Measurements from ENCODE around the gene ITPKB.
"Not testable (repeated sequence)": the region's sequence is repeated elsewhere in the genome, so short reads cannot be mapped to it uniquely, and the experiment has no call there.

The ITPKB gene

GRCh38 chr1:226600254-226600653 lies 138.8 kb downstream of the ITPKB start:
- DNase-seq, result no peak
- H3K9ac ChIP-seq (ENCODE audit: low read length), result no peak overlapping the region
- no peaks in the 10 kb centered on the region for H3K36me3 ChIP-seq (replicated peaks; ENCODE audit: insufficient read depth, low read length)
- no peak overlapping the region for H3K4me3 ChIP-seq (ENCODE audit: low read length)
- no peak overlapping the region for H2AFZ ChIP-seq (ENCODE audit: low read length)
- TF ChIP-seq EZH2 (optimal IDR thresholded peaks at IDR 0.05; ENCODE audit: low read depth, low read length), result no peak
- no peak for TF ChIP-seq CTCF (IDR thresholded peaks at IDR 0.05; ENCODE audit: low read length)
- no peaks in the 10 kb centered on the region for H3K9me2 ChIP-seq (replicated peaks; ENCODE audit: insufficient read depth, low read length)
- H3F3A ChIP-seq (ENCODE audit: insufficient read depth, low read length), result no peaks in the 10 kb centered on the region
- no peak overlapping the region for H3K4me2 ChIP-seq (ENCODE audit: low read depth, low read length)
- H3K79me2 ChIP-seq (ENCODE audit: low read length), result no peaks in the 10 kb centered on the region
- H3K4me1 ChIP-seq (ENCODE audit: low read length), result peaks cover 4% of the 10 kb centered on the region; the same call in 1 of the 2 replicates
- H3K9me3 ChIP-seq (replicated peaks; ENCODE audit: insufficient read depth, low read length), result no peaks in the 10 kb centered on the region
- no peak overlapping the region for H3K27ac ChIP-seq (ENCODE audit: low read length)
- no peaks in the 10 kb centered on the region for H4K20me1 ChIP-seq (ENCODE audit: insufficient read depth, low read length)
- H3K27me3 ChIP-seq (replicated peaks; ENCODE audit: insufficient read depth, low read length), result no peaks in the 10 kb centered on the region

DNA sequence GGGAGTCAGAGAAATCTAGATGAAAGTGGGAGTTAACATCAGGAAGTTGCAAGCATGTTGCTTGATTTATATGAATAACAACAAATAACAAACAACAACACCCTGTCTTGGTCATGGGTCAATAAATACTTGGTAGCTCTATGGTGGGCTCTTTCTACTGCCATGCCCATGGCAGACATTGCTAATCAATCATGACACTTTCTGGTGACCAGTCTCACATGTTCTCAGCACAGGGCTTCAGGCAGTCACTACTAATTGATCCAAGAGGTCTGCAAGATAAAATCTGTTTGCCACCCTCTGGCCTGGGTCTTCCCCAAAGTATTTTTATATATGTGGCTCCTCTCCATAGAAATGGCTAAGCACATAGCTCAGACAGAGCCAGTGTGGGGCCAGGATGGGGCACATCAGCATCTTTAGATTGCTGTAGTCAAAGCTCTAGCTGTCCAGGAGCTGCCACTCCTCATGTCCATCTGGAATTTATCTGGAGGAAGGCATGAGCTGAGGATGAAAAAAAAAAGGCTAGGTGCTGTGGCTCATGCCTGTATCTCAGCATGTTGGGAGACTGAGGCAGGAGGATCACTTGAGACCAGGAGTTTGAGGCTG lies 139.3 kb downstream of the ITPKB start:
- no peak for TF ChIP-seq CTCF (IDR thresholded peaks at IDR 0.05; ENCODE audit: low read length)
- TF ChIP-seq EZH2 (optimal IDR thresholded peaks at IDR 0.05; ENCODE audit: low read depth, low read length), result no peak
- TF ChIP-seq EZH2phosphoT487 (IDR thresholded peaks at IDR 0.05; ENCODE audit: low read length), result no peak
- Histone ChIP-seq H3K27me3 (replicated peaks; ENCODE audit: insufficient read depth, low read length) (no peaks in the 10 kb centered on the region), H4K20me1 (ENCODE audit: insufficient read depth, low read length) (no peaks in the 10 kb centered on the region), H3K4me3 (ENCODE audit: low read length) (no peak overlapping the region), H3K27ac (ENCODE audit: low read length) (no peak overlapping the region), H3F3A (ENCODE audit: insufficient read depth, low read length) (no peaks in the 10 kb centered on the region), H3K79me2 (ENCODE audit: low read length) (no peaks in the 10 kb centered on the region), H3K4me1 (ENCODE audit: low read length) (peaks cover 4% of the 10 kb centered on the region; the same call in 1 of the 2 replicates), H3K9ac (ENCODE audit: low read length) (no peak overlapping the region), H3K4me2 (ENCODE audit: low read depth, low read length) (no peak overlapping the region), H3K36me3 (replicated peaks; ENCODE audit: insufficient read depth, low read length) (no peaks in the 10 kb centered on the region), H3K9me2 (replicated peaks; ENCODE audit: insufficient read depth, low read length) (no peaks in the 10 kb centered on the region), H2AFZ (ENCODE audit: low read length) (no peak overlapping the region), H3K9me3 (replicated peaks; ENCODE audit: insufficient read depth, low read length) (no peaks in the 10 kb centered on the region)
- DNase-seq, result no peak

DNA sequence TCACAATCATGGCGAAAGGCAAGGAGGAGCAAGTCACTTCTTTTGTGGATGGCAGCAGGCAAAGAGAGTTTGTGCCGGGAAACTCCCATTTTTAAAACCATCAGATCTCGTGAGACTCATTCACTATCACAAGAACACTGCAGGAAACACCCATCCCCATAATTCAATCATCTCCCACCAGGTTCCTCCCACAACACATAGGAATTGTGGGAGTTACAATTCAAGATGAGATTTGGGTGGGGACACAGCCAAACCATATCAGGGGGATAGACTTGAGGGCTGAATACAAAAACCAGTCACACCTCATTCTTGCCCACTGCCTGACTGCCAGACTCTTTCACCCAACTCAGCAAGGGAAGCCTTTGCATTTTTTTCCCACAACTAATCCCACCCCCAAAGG lies 140.1 kb downstream of the ITPKB start:
- not testable (repeated sequence) for H3K4me1 ChIP-seq (ENCODE audit: low read length); H3K79me2 ChIP-seq (ENCODE audit: low read length); H3K27ac ChIP-seq (ENCODE audit: low read length); H3K9me3 ChIP-seq (replicated peaks; ENCODE audit: insufficient read depth, low read length); H2AFZ ChIP-seq (ENCODE audit: low read length); H3K9ac ChIP-seq (ENCODE audit: low read length); H3K4me2 ChIP-seq (ENCODE audit: low read depth, low read length); H3K36me3 ChIP-seq (replicated peaks; ENCODE audit: insufficient read depth, low read length); DNase-seq; H3K27me3 ChIP-seq (replicated peaks; ENCODE audit: insufficient read depth, low read length); H3K4me3 ChIP-seq (ENCODE audit: low read length); H3F3A ChIP-seq (ENCODE audit: insufficient read depth, low read length); H3K9me2 ChIP-seq (replicated peaks; ENCODE audit: insufficient read depth, low read length); H4K20me1 ChIP-seq (ENCODE audit: insufficient read depth, low read length)

- no peak overlapping the region for H3K9ac ChIP-seq (ENCODE audit: low read length)
- no peaks in the 10 kb centered on the region for H3K9me3 ChIP-seq (replicated peaks; ENCODE audit: insufficient read depth, low read length)
- H3K27ac ChIP-seq (ENCODE audit: low read length), result no peak overlapping the region
- no peak overlapping the region for H3K4me3 ChIP-seq (ENCODE audit: low read length)
- no peak overlapping the region for H3K4me2 ChIP-seq (ENCODE audit: low read depth, low read length)
- H3F3A ChIP-seq (ENCODE audit: insufficient read depth, low read length), result no peaks in the 10 kb centered on the region
- no peaks in the 10 kb centered on the region for H3K36me3 ChIP-seq (replicated peaks; ENCODE audit: insufficient read depth, low read length)
- no peak for DNase-seq
- no peaks in the 10 kb centered on the region for H4K20me1 ChIP-seq (ENCODE audit: insufficient read depth, low read length)
- no peaks in the 10 kb centered on the region for H3K27me3 ChIP-seq (replicated peaks; ENCODE audit: insufficient read depth, low read length)
- H3K4me1 ChIP-seq (ENCODE audit: low read length), result peaks cover 4% of the 10 kb centered on the region; the same call in 1 of the 2 replicates
- H2AFZ ChIP-seq (ENCODE audit: low read length), result no peak overlapping the region
- no peaks in the 10 kb centered on the region for H3K79me2 ChIP-seq (ENCODE audit: low read length)
- H3K9me2 ChIP-seq (replicated peaks; ENCODE audit: insufficient read depth, low read length), result no peaks in the 10 kb centered on the region
- TF ChIP-seq EZH2 (optimal IDR thresholded peaks at IDR 0.05; ENCODE audit: low read depth, low read length), result no peak
Measured at GRCh38 chr1:226598455-226598849, 140.6 kb downstream of the ITPKB start.

Measured in MM.1S (cell line).